HepG2 (cell line): Measurements from ENCODE around the gene TCAF1. TPM values are rescaled to one million over a fixed set of nuclear protein-coding genes. Genes with fewer than 3 reads are reported as not detected.

Source experiments
- ETV5 ChIP-seq: IDR thresholded peaks from 2 replicates; pipeline ENCODE4 v1.6.1; 2018; ENCODE audit warnings: missing biosample characterization, missing genetic modification reagents, inconsistent platforms, borderline replicate concordance
- FOXA1 ChIP-seq, 2 experiments: fragments of 450-650 bp in 1 of 2; sonication (generic) in 1 of 2; formaldehyde crosslinking in 1 of 2; IDR thresholded peaks; 2 replicates each; pipeline versions ENCODE4 v1.4.0 to v1.6.1; 2016 to 2020; ENCODE audit warnings: missing genetic modification reagents in 1 of 2
- FOXP4 ChIP-seq: sonication (generic); formaldehyde crosslinking; IDR thresholded peaks from 2 replicates; pipeline ENCODE4 v1.4.0; 2020; ENCODE audit warnings: missing genetic modification reagents
- GLI4 ChIP-seq: sonication (generic); formaldehyde crosslinking; IDR thresholded peaks from 2 replicates; pipeline ENCODE4 v1.5.1; 2020; ENCODE audit warnings: missing genetic modification reagents, mild to moderate bottlenecking, moderate library complexity, borderline replicate concordance
- GLMP ChIP-seq: sonication (generic); formaldehyde crosslinking; IDR thresholded peaks from 2 replicates; pipeline ENCODE4 v1.9.0; 2021; ENCODE audit warnings: missing genetic modification reagents, mild to moderate bottlenecking, borderline replicate concordance
- MLXIP ChIP-seq: sonication (generic); formaldehyde crosslinking; IDR thresholded peaks from 2 replicates; pipeline ENCODE4 v1.9.0; 2021; ENCODE audit warnings: missing genetic modification reagents, borderline replicate concordance
- NFIB ChIP-seq: sonication (generic); formaldehyde crosslinking; IDR thresholded peaks from 2 replicates; pipeline ENCODE4 v1.9.0; 2021; ENCODE audit warnings: missing genetic modification reagents, mild to moderate bottlenecking, borderline replicate concordance
- PLRG1 ChIP-seq: fragments of 450-650 bp; conservative IDR thresholded peaks from 2 replicates; pipeline ENCODE4 v1.6.1; 2016
- SCMH1 ChIP-seq: sonication (generic); formaldehyde crosslinking; IDR thresholded peaks from 2 replicates; pipeline ENCODE4 v1.9.0; 2021; ENCODE audit warnings: missing genetic modification reagents, mild to moderate bottlenecking, borderline replicate concordance
- SMAD1 ChIP-seq: sonication (generic); formaldehyde crosslinking; IDR thresholded peaks from 2 replicates; pipeline ENCODE4 v1.4.0; 2020; ENCODE audit warnings: missing genetic modification reagents, low read depth, mild to moderate bottlenecking, borderline replicate concordance
- STAT6 ChIP-seq: sonication (generic); formaldehyde crosslinking; IDR thresholded peaks from 2 replicates; pipeline ENCODE4 v1.4.0; 2020; ENCODE audit warnings: missing genetic modification reagents, mild to moderate bottlenecking, borderline replicate concordance
- THAP8 ChIP-seq: sonication (generic); formaldehyde crosslinking; IDR thresholded peaks from 2 replicates; pipeline ENCODE4 v1.5.1; 2020; ENCODE audit warnings: missing genetic modification reagents, mild to moderate bottlenecking, borderline replicate concordance
- ZBTB49 ChIP-seq: sonication (generic); formaldehyde crosslinking; IDR thresholded peaks from 2 replicates; pipeline ENCODE4 v1.4.0; 2020; ENCODE audit warnings: missing genetic modification reagents, borderline replicate concordance
- ZFAT ChIP-seq: sonication (generic); formaldehyde crosslinking; conservative IDR thresholded peaks from 2 replicates; pipeline ENCODE4 v1.8.1; 2023; ENCODE audit warnings: missing genetic modification reagents, inconsistent platforms
- ZNF530 ChIP-seq: sonication (generic); formaldehyde crosslinking; IDR thresholded peaks from 2 replicates; pipeline ENCODE4 v1.5.0; 2020; ENCODE audit warnings: low read depth, mild to moderate bottlenecking, missing genetic modification reagents
- ZNF772 ChIP-seq: sonication (generic); formaldehyde crosslinking; IDR thresholded peaks from 2 replicates; pipeline ENCODE4 v1.5.0; 2020; ENCODE audit warnings: mild to moderate bottlenecking, missing genetic modification reagents
- polyA plus RNA-seq, 8 experiments: library from polyadenylated mRNA; depleted of rRNA in 3 of 8; stranded (reverse) in 7 of 8; unstranded in 1 of 8; fragments of >200 nt; fragmentation: Illumina TruSeq in 4 of 8; extraction: Trizol in 4 of 8; gene quantifications; 2 replicates each; pipeline versions ENCODE4 v1.2.1 to v1.2.3, GENCODE V29; 2011 to 2016; ENCODE audit warnings: low read depth in 4 of 8, missing spikeins in 1 of 8, mixed read lengths in 1 of 8; ENCODE audit not compliant: insufficient read depth in 1 of 8
- total RNA-seq, 5 experiments: library from RNA; depleted of rRNA; stranded (reverse); fragments of >200 nt; fragmentation: Illumina TruSeq; extraction: Trizol; gene quantifications; 2 replicates each; pipeline ENCODE4 v1.2.3, GENCODE V29; 2016; ENCODE audit warnings: low read depth in 1 of 5

TCAF1 gene
- total and polyA plus RNA-seq, 2 of the 13 experiments (the other 11 are each of a cell fraction or from before 2014, with no cell fraction given), result 36.2 to 101 TPM

GRCh38 chr7:143882020-143882603 is 19.9 kb downstream of the TCAF1 start (continued):
- no peak for TF ChIP-seq THAP8 (CRISPR knock-in tag)
- peak; percentile 59; the same call in 1 of the 2 replicates for TF ChIP-seq FOXP4 (CRISPR knock-in tag)
- TF ChIP-seq ZFAT, result no peak
- TF ChIP-seq FOXA1 (IDR thresholded peaks at IDR 0.05), result no peak
- TF ChIP-seq FOXA1 (CRISPR knock-in tag; IDR thresholded peaks at IDR 0.05), result peak; percentile 25; the same call in 1 of the 2 replicates
- no peak for TF ChIP-seq NFIB (CRISPR knock-in tag)
- TF ChIP-seq ZBTB49 (CRISPR knock-in tag), result no peak
- TF ChIP-seq ZNF530 (CRISPR knock-in tag), result no peak
- no peak for TF ChIP-seq PLRG1
- TF ChIP-seq STAT6 (CRISPR knock-in tag), result no peak
- TF ChIP-seq ZNF772 (CRISPR knock-in tag), result no peak
- no peak for TF ChIP-seq SCMH1 (CRISPR knock-in tag)
- no peak for TF ChIP-seq GLMP (CRISPR knock-in tag)
- no peak for TF ChIP-seq SMAD1 (CRISPR knock-in tag)
- TF ChIP-seq ETV5 (CRISPR knock-in tag), result no peak
- TF ChIP-seq GLI4 (CRISPR knock-in tag), result no peak
- TF ChIP-seq MLXIP (CRISPR knock-in tag), result no peak
